ENCODE data around the gene MADCAM1.

DNA sequence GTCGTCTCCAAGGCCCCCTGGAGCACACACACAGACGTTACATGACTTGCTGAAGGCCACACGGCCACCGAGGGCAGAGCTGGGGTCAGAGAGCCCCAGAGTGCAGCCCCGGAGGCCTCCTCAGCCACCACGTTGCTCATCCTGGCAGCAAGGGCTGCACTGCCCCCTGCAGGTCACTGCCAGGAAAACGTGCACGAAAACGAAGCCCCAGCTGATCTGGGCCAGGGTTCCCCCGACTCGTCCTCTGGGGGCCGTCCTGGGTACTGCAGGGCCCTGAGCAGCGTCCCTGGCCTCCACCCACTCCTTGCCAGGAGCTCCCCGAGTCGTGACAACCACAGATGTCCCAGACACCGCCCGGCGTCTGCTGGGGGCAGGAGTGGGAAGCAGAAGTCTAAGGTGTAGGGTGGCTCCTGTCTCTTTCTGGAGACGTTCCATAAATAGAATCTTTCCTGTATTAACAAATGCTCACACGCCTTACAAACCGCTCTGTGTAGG lies 14.4 kb downstream of the MADCAM1 start:
- TF ChIP-seq, protein P1, sequence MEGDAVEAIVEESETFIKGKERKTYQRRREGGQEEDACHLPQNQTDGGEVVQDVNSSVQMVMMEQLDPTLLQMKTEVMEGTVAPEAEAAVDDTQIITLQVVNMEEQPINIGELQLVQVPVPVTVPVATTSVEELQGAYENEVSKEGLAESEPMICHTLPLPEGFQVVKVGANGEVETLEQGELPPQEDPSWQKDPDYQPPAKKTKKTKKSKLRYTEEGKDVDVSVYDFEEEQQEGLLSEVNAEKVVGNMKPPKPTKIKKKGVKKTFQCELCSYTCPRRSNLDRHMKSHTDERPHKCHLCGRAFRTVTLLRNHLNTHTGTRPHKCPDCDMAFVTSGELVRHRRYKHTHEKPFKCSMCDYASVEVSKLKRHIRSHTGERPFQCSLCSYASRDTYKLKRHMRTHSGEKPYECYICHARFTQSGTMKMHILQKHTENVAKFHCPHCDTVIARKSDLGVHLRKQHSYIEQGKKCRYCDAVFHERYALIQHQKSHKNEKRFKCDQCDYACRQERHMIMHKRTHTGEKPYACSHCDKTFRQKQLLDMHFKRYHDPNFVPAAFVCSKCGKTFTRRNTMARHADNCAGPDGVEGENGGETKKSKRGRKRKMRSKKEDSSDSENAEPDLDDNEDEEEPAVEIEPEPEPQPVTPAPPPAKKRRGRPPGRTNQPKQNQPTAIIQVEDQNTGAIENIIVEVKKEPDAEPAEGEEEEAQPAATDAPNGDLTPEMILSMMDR (IDR thresholded peaks at IDR 0.05): peak; percentile 100
- TF ChIP-seq EZH2 (IDR thresholded peaks at IDR 0.05): no peak
- no peak for TF ChIP-seq EZH2phosphoT487 (IDR thresholded peaks at IDR 0.05)

Measured in neural progenitor cell (in vitro differentiated cells).